Heart right ventricle (tissue), 16 donors: Measurements from ENCODE around the gene C16orf78. TPM values are rescaled to one million over a fixed set of nuclear protein-coding genes. Genes with fewer than 3 reads are reported as not detected.

Experiments used
- ATAC-seq, 8 donors: fragments of 200-7000 bp; cut with Tn5 transposase; one replicate each; pipeline ENCODE4 v1.9.1; 2020; ENCODE audit warnings: mild to moderate bottlenecking in 8 of 8, moderate library complexity in 8 of 8, moderate number of reproducible peaks in 1 of 8
- DNase-seq, 2 donors: peaks; one replicate each; pipeline ENCODE4 v3.0.0-alpha.2; 2020
- H3K27ac ChIP-seq, 10 donors: fragments of 200-600 bp; sonication (generic) in 2 of 10; one replicate each; pipeline versions ENCODE4 v1.5.0 to v1.8.0; 2020 to 2022; ENCODE audit warnings: mild to moderate bottlenecking in 3 of 10
- H3K27me3 ChIP-seq, 7 donors: fragments of 200-600 bp; one replicate each; pipeline ENCODE4 v1.8.0; 2021 to 2022; ENCODE audit warnings: mild to moderate bottlenecking in 2 of 7
- H3K36me3 ChIP-seq, 9 donors: fragments of 200-600 bp; sonication (generic) in 1 of 9; one replicate each; pipeline versions ENCODE4 v1.5.0 to v1.8.0; 2020 to 2022; ENCODE audit warnings: mild to moderate bottlenecking in 2 of 9
- H3K4me1 ChIP-seq, 9 donors: fragments of 200-600 bp; sonication (generic) in 1 of 9; one replicate each; pipeline versions ENCODE4 v1.5.0 to v1.8.0; 2020 to 2022; ENCODE audit warnings: mild to moderate bottlenecking in 4 of 9
- H3K4me3 ChIP-seq, 10 donors: fragments of 200-600 bp; sonication (generic) in 2 of 10; one replicate each; pipeline versions ENCODE4 v1.5.0 to v1.8.0; 2020 to 2022; ENCODE audit warnings: mild to moderate bottlenecking in 7 of 10, moderate library complexity in 2 of 10
- H3K9me3 ChIP-seq, 11 donors: fragments of 200-600 bp in 10 of 11; sonication (generic) in 2 of 11; one replicate each; pipeline versions ENCODE4 v1.5.0 to v1.8.0; 2013 to 2022; ENCODE audit warnings: mild to moderate bottlenecking in 2 of 11, control low read depth in 1 of 11, moderate library complexity in 1 of 11
- CTCF ChIP-seq, 9 donors: fragments of 200-600 bp; sonication (generic) in 2 of 9; IDR thresholded peaks; one replicate each; pipeline versions ENCODE4 v1.5.0 to v1.8.0; 2021 to 2022; ENCODE audit warnings: antibody characterized with exemption in 9 of 9, mild to moderate bottlenecking in 5 of 9, moderate library complexity in 1 of 9
- WGBS, 2 donors: extraction: QIAGEN DNeasy Blood & Tissue Kit; methylation state at CpG; one replicate each; pipeline ENCODE4 v1.1.7; 2013; ENCODE audit warnings: inconsistent platforms in 1 of 2; 5-methylcytosine and 5-hydroxymethylcytosine counted together
- intact Hi-C, 10 donors: fragments of 100-400 bp; cut with DNase I; formaldehyde crosslinking; loops; one replicate each; pipeline versions ENCODE4 v1.11.1 to v1.14.2; 2022
- polyA plus RNA-seq, 2 donors: library from polyadenylated mRNA; stranded (reverse); fragments of 200-250 nt; gene quantifications; one replicate each; pipeline ENCODE4 v1.2.3, GENCODE V29; 2013
- total RNA-seq, 10 donors: library from RNA; stranded (reverse); fragmentation: NEBNext Ultra II Directional in 3 of 10; extraction: Animal tissue kit (Norgen Biotek cat#: 25700) in 3 of 10; gene quantifications; one replicate each; pipeline versions ENCODE4 v1.2.1 to v1.2.4, GENCODE V29; 2021 to 2023
- donor health status: Arrhythmogenic right ventricular cardiomyopathy.
- donor health status: ischemic (EF 13 %, LVEDD 7.1; RV severe dilation, severe dysfunction).
- donor health status: healthy with polysubstance abuse.
- donor health status: DM: no; HTN: yes; CAD: no.
- donor health status: DM: no; HTN: no; CAD: no.
- donor health status: ischemic (EF 25% LVEDD 6.9; RV normal size, moderate dysfunction).
- donor health status: ischemic (EF 25% LVEDD 5.7; RV mildly dilated, moderate dysfunction).
- donor health status: healthy.
- donor health status: DM: yes; HTN: yes; CAD: no.
- donor health status: Ischemic cardiomyopathy.
- donor health status: ischemic (EF 35%, LVEDD 5.7; RV mildly dilated, moderate dysfunction).
- donor health status: nonischemic (EF 11% LVEDD 7.7; RV severe dilation, severe dysfunction).
- donor health status: DM: yes; HTN: yes; CAD: no.
- donor health status: PGD.
- donor health status: ischemic (EF 29% LVEDD 5.4; RV normal size, mild dysfunction).
- donor health status: nonischemic (EF 23%, LVEDD 6.1; RV moderate dilation, normal function).

C16orf78 gene
- total and polyA plus RNA-seq, 12 donors, result not detected

GRCh38 chr16:49395021-49395420 is 21.4 kb downstream of the C16orf78 start:
- ATAC-seq (no peak), DNase-seq (no peak)
- Histone ChIP-seq H3K27me3 (peaks cover 0 to 28% (median 6%) of the 10 kb centered on the region in 7 donors), H3K36me3 (no peaks in the 10 kb centered on the region), H3K4me3 (no peak overlapping the region), H3K4me1 (no peaks in the 10 kb centered on the region), H3K9me3 (no peaks in the 10 kb centered on the region), H3K27ac (no peak overlapping the region)
- intact Hi-C loops, result no loop called here
- WGBS, 2 donors, result 62 to 79% methylated on average over 1 of the region's 1 CpG
- no peak for TF ChIP-seq CTCF (IDR thresholded peaks at IDR 0.05)

GRCh38 chr16:49396206-49396720 is 22.7 kb downstream of the C16orf78 start:
- Histone ChIP-seq H3K4me3 (no peak overlapping the region), H3K27ac (no peak overlapping the region), H3K9me3 (no peaks in the 10 kb centered on the region), H3K4me1 (no peaks in the 10 kb centered on the region), H3K27me3 (peaks cover 0 to 24% (median 6%) of the 10 kb centered on the region in 7 donors), H3K36me3 (no peaks in the 10 kb centered on the region)
- DNase-seq (no peak), ATAC-seq (no peak)
- 74 to 79% methylated on average over 12 of the region's 12 CpGs for WGBS, 2 donors
- TF ChIP-seq CTCF (IDR thresholded peaks at IDR 0.05), result no peak
- intact Hi-C loops, result no loop called here

- no peak overlapping the region for H3K27ac ChIP-seq
- TF ChIP-seq CTCF (IDR thresholded peaks at IDR 0.05), result no peak
- H3K4me1 ChIP-seq, result no peaks in the 10 kb centered on the region
- DNase-seq, result no peak
- H3K4me3 ChIP-seq, result no peak overlapping the region
- ATAC-seq, result no peak
- 86 to 89% methylated on average over 6 of the region's 6 CpGs for WGBS, 2 donors
- no peaks in the 10 kb centered on the region for H3K36me3 ChIP-seq
- H3K9me3 ChIP-seq, result peaks cover 0 to 9% (median 0%) of the 10 kb centered on the region in 11 donors
- H3K27me3 ChIP-seq, result peaks cover 0 to 7% (median under 1%) of the 10 kb centered on the region in 7 donors
- intact Hi-C loops, result no loop called here
Observed at GRCh38 chr16:49398761-49399160, 25.2 kb downstream of the C16orf78 start.

GRCh38 chr16:49399594-49400364 is 26.2 kb downstream of the C16orf78 start:
- Histone ChIP-seq H3K4me3 (no peak overlapping the region), H3K27me3 (peaks cover 0 to 7% (median 4%) of the 10 kb centered on the region in 7 donors), H3K36me3 (no peaks in the 10 kb centered on the region), H3K27ac (no peak overlapping the region), H3K4me1 (no peaks in the 10 kb centered on the region), H3K9me3 (peaks cover 0 to 9% (median 0%) of the 10 kb centered on the region in 11 donors)
- DNase-seq (no peak), ATAC-seq (no peak)
- TF ChIP-seq CTCF (IDR thresholded peaks at IDR 0.05), result no peak
- WGBS, 2 donors, result 77 to 81% methylated on average over 9 of the region's 9 CpGs
- intact Hi-C loops, result loop anchor here in 1 of 10 donors (10.0 kb wide), 1 partner anchor 195 kb away; no protein-coding TSS in a partner anchor
